OCI-LY1 (cell line): ENCODE data around the gene PLEKHF1.
A peak's percentile ranks its signal among the peaks of the same experiment; 100 is the strongest.

ENCODE experiments used
- H2AFZ ChIP-seq: fragments of 200-600 bp; sonication (generic), shearing (Covaris generic); 2 replicates; pipeline ENCODE4 v1.6.0; 2014; ENCODE audit warnings: antibody characterized with exemption, mild to moderate bottlenecking, low read length
- H3F3A ChIP-seq: fragments of 200-600 bp; sonication (generic), shearing (Covaris generic); 2 replicates; pipeline ENCODE4 v1.6.0; 2014; ENCODE audit warnings: mild to moderate bottlenecking, antibody characterized with exemption, low read length, moderate library complexity; ENCODE audit not compliant: insufficient read depth
- H3K27ac ChIP-seq: fragments of 200-600 bp; sonication (generic); 2 replicates; pipeline ENCODE4 v1.5.1; 2014; ENCODE audit warnings: low read length, mixed run types, mild to moderate bottlenecking, low read depth; ENCODE audit not compliant: poor library complexity, severe bottlenecking
- H3K27me3 ChIP-seq: fragments of 200-600 bp; sonication (generic); 2 replicates; pipeline ENCODE4 v1.6.0; 2014; ENCODE audit warnings: antibody characterized with exemption, mild to moderate bottlenecking, low read length, moderate library complexity; ENCODE audit not compliant: insufficient read depth
- H3K36me3 ChIP-seq: fragments of 200-600 bp; sonication (generic); 2 replicates; pipeline ENCODE4 v1.6.1; 2014; ENCODE audit warnings: mild to moderate bottlenecking, antibody characterized with exemption, low read length, moderate library complexity, mixed read lengths; ENCODE audit not compliant: insufficient read depth
- H3K4me1 ChIP-seq: fragments of 200-600 bp; sonication (generic); 2 replicates; pipeline ENCODE4 v1.5.1; 2014; ENCODE audit warnings: mild to moderate bottlenecking, low read length, moderate library complexity; ENCODE audit not compliant: insufficient read depth, severe bottlenecking
- H3K4me2 ChIP-seq: fragments of 200-600 bp; sonication (generic), shearing (Covaris generic); 2 replicates; pipeline ENCODE4 v1.6.1; 2014; ENCODE audit warnings: low read length
- H3K4me3 ChIP-seq: fragments of 200-600 bp; sonication (generic); 2 replicates; pipeline ENCODE4 v1.5.1; 2014; ENCODE audit warnings: low read length, low read depth, mild to moderate bottlenecking, mixed read lengths; ENCODE audit not compliant: poor library complexity, severe bottlenecking
- H3K79me2 ChIP-seq: fragments of 200-600 bp; shearing (Covaris generic); 2 replicates; pipeline ENCODE4 v1.6.1; 2016; ENCODE audit warnings: mixed run types, low read length, mixed read lengths; ENCODE audit not compliant: insufficient read depth
- H3K9ac ChIP-seq: fragments of 200-600 bp; sonication (generic), shearing (Covaris generic); 2 replicates; pipeline ENCODE4 v1.6.1; 2014; ENCODE audit warnings: mild to moderate bottlenecking, low read length, mixed read lengths
- H3K9me2 ChIP-seq: fragments of 200-600 bp; sonication (generic), shearing (Covaris generic); 2 replicates; pipeline ENCODE4 v1.6.1; 2014; ENCODE audit warnings: low read depth, mild to moderate bottlenecking, low read length, mixed read lengths
- H3K9me3 ChIP-seq: fragments of 200-600 bp; shearing (Covaris generic); 2 replicates; pipeline ENCODE4 v1.6.1; 2014; ENCODE audit warnings: low read length, mixed read lengths
- H4K20me1 ChIP-seq: fragments of 200-600 bp; sonication (generic), shearing (Covaris generic); 2 replicates; pipeline ENCODE4 v1.6.0; 2016; ENCODE audit warnings: mild to moderate bottlenecking, low read length; ENCODE audit not compliant: insufficient read depth
- EZH2 ChIP-seq: fragments of 200-600 bp; sonication (generic), shearing (Covaris generic); IDR thresholded peaks from 2 replicates; pipeline ENCODE4 v1.8.0; 2017; ENCODE audit warnings: borderline replicate concordance, mixed run types, mild to moderate bottlenecking, antibody characterized with exemption, low read length, moderate library complexity, mixed read lengths
- TF ChIP-seq, protein P1 (sequence below): fragments of 200-600 bp; sonication (generic), shearing (Covaris generic); IDR thresholded peaks from 2 replicates; pipeline ENCODE4 v1.5.1; 2017; ENCODE audit warnings: mild to moderate bottlenecking, antibody characterized with exemption, low read length, moderate library complexity, mixed read lengths

Gene PLEKHF1

GRCh38 chr19:29712744-29713516, 47.7 kb downstream of the PLEKHF1 start:
- Histone ChIP-seq H4K20me1 (no peaks in the 10 kb centered on the region), H3K36me3 (no peaks in the 10 kb centered on the region), H3K79me2 (no peaks in the 10 kb centered on the region), H3K9me3 (no peaks in the 10 kb centered on the region), H3F3A (no peaks in the 10 kb centered on the region), H3K9ac (no peak overlapping the region; the same call in 1 of the 2 replicates), H3K4me3 (no peak overlapping the region), H3K4me2 (peak overlapping the region; percentile 68; the same call in 1 of the 2 replicates), H3K9me2 (no peaks in the 10 kb centered on the region), H3K27me3 (no peaks in the 10 kb centered on the region), H3K27ac (no peak overlapping the region), H2AFZ (no peak overlapping the region), H3K4me1 (peaks cover 31% of the 10 kb centered on the region)
- no peak for TF ChIP-seq EZH2
- TF ChIP-seq, protein P1, sequence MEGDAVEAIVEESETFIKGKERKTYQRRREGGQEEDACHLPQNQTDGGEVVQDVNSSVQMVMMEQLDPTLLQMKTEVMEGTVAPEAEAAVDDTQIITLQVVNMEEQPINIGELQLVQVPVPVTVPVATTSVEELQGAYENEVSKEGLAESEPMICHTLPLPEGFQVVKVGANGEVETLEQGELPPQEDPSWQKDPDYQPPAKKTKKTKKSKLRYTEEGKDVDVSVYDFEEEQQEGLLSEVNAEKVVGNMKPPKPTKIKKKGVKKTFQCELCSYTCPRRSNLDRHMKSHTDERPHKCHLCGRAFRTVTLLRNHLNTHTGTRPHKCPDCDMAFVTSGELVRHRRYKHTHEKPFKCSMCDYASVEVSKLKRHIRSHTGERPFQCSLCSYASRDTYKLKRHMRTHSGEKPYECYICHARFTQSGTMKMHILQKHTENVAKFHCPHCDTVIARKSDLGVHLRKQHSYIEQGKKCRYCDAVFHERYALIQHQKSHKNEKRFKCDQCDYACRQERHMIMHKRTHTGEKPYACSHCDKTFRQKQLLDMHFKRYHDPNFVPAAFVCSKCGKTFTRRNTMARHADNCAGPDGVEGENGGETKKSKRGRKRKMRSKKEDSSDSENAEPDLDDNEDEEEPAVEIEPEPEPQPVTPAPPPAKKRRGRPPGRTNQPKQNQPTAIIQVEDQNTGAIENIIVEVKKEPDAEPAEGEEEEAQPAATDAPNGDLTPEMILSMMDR: no peak

GRCh38 chr19:29714371-29714952, 49.2 kb downstream of the PLEKHF1 start:
- peak overlapping the region; percentile 70 for H3K27ac ChIP-seq
- peaks cover 31% of the 10 kb centered on the region for H3K4me1 ChIP-seq
- peak overlapping the region; percentile 78 for H3K4me2 ChIP-seq
- no peaks in the 10 kb centered on the region for H3K27me3 ChIP-seq
- no peaks in the 10 kb centered on the region for H3F3A ChIP-seq
- TF ChIP-seq EZH2: no peak
- H2AFZ ChIP-seq: peak overlapping the region; percentile 94
- peak overlapping the region; percentile 84 for H3K4me3 ChIP-seq
- H3K36me3 ChIP-seq: no peaks in the 10 kb centered on the region
- H4K20me1 ChIP-seq: no peaks in the 10 kb centered on the region
- no peaks in the 10 kb centered on the region for H3K9me2 ChIP-seq
- no peaks in the 10 kb centered on the region for H3K79me2 ChIP-seq
- H3K9me3 ChIP-seq: no peaks in the 10 kb centered on the region
- peak overlapping the region; percentile 96 for H3K9ac ChIP-seq

GRCh38 chr19:29714953-29715700, 49.9 kb downstream of the PLEKHF1 start, which contains the start of gene C19orf12:
Gene C19orf12, minus strand, starts transcription at chr19:29715261. Its CDS starts 6,848 bp downstream, at chr19:29708413.
- peak within 1 kb of the TSS; percentile 70 for H3K27ac ChIP-seq
- peak within 1 kb of the TSS; percentile 94 for H2AFZ ChIP-seq
- H3K36me3 ChIP-seq: no peaks in the 10 kb centered on the region
- H3K9me3 ChIP-seq: no peaks in the 10 kb centered on the region
- peak within 1 kb of the TSS; percentile 96 for H3K9ac ChIP-seq
- TF ChIP-seq, protein P1: no peak
- TF ChIP-seq EZH2: no peak
- H3K4me2 ChIP-seq: peak within 1 kb of the TSS; percentile 78
- H3F3A ChIP-seq: no peaks in the 10 kb centered on the region
- no peaks in the 10 kb centered on the region for H3K27me3 ChIP-seq
- H3K4me3 ChIP-seq: peak within 1 kb of the TSS; percentile 84
- H3K4me1 ChIP-seq: peaks cover 31% of the 10 kb centered on the region
- H3K9me2 ChIP-seq: no peaks in the 10 kb centered on the region
- no peaks in the 10 kb centered on the region for H4K20me1 ChIP-seq
- no peaks in the 10 kb centered on the region for H3K79me2 ChIP-seq
